Measurements from ENCODE around the gene IQSEC3.
"Not testable (repeated sequence)": the region's sequence is repeated elsewhere in the genome, so short reads cannot be mapped to it uniquely, and the experiment has no call there.

DNA sequence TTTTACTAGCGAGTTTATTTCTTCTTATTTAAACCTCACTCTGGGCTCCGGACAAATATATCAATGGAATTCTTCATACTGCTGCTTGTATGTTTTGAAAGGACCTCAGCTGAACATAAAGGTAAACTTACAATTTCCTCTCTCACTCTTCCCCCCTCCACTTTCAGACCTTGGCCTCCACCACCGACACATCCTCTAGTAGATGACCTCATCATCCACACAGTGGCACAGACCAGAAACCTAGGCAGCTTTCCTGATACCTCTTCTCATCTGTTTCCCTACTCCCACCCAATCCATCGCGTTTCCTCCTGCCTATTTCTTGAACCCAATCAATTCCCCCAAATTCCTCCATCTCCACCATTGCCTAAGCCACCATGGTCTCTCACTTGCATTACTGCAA lies 17.4 kb upstream of the IQSEC3 start:
- TF ChIP-seq, protein P1, sequence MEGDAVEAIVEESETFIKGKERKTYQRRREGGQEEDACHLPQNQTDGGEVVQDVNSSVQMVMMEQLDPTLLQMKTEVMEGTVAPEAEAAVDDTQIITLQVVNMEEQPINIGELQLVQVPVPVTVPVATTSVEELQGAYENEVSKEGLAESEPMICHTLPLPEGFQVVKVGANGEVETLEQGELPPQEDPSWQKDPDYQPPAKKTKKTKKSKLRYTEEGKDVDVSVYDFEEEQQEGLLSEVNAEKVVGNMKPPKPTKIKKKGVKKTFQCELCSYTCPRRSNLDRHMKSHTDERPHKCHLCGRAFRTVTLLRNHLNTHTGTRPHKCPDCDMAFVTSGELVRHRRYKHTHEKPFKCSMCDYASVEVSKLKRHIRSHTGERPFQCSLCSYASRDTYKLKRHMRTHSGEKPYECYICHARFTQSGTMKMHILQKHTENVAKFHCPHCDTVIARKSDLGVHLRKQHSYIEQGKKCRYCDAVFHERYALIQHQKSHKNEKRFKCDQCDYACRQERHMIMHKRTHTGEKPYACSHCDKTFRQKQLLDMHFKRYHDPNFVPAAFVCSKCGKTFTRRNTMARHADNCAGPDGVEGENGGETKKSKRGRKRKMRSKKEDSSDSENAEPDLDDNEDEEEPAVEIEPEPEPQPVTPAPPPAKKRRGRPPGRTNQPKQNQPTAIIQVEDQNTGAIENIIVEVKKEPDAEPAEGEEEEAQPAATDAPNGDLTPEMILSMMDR (IDR thresholded peaks at IDR 0.05) = not testable (repeated sequence)
- TF ChIP-seq POLR2AphosphoS5, TCF7L2 (IDR thresholded peaks at IDR 0.05; ENCODE audit: low read depth, low read length): not testable (repeated sequence)
